Cardiac fibroblast (primary cell): ENCODE results near the gene GALNT18.

Experiments
- DNase-seq, 2 donors: peaks; one replicate each; pipeline versions ENCODE4 v3.0.0 to v3.0.0-alpha.2; 2010; ENCODE audit warnings: low read depth in 2 of 2
- H3K4me3 ChIP-seq, 2 donors: replicated peaks in 1 of 2; 1 replicate in 1 of 2; 2 replicates in 1 of 2; pipeline ENCODE4 v1.5.1; 2011; ENCODE audit warnings: low read depth in 2 of 2, low read length in 2 of 2, mild to moderate bottlenecking in 2 of 2, moderate library complexity in 1 of 2
- TF ChIP-seq, protein P1 (sequence below): IDR thresholded peaks from one replicate; pipeline ENCODE4 v1.5.1; 2011; ENCODE audit warnings: low read depth, mild to moderate bottlenecking, low read length, inconsistent platforms

GALNT18 gene

DNA sequence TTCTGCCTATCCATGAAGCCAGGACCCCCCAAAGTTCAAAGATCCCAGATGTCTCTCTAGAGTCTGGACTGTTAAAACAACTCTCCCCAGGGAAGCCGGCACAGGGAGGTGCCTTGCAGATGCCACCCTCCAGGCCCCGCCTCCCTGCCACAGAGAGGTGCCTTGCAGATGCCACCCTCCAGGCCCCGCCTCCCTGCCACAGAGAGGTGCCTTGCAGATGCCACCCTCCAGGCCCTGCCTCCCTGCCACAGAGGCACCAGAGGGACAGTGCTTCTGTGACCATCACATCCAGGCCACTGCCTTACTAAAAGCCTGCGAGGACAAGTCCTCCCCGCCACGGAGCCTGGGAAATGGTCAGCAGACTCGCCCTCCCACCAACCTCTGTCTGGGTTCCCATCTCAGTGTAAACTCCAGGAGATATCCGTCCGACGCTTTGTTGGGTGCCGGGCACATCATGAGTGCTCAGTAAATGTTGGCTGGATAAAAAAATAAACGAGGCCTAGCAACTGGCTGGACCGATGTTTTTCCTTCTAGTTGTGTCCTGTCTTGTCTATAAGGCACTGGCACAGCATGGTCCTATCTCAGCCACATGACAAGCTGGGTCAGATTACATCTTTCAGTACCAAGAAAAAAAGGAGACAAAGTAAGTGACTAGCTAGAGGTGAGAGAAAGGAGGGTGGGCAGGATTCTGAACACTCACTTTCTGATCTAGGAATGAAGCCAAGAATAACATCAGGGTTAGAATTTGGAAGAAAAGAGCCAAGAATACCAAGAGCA is 177.6 kb downstream of the GALNT18 start:
- DNase-seq: peak; percentile 7 to 38
- TF ChIP-seq, protein P1, sequence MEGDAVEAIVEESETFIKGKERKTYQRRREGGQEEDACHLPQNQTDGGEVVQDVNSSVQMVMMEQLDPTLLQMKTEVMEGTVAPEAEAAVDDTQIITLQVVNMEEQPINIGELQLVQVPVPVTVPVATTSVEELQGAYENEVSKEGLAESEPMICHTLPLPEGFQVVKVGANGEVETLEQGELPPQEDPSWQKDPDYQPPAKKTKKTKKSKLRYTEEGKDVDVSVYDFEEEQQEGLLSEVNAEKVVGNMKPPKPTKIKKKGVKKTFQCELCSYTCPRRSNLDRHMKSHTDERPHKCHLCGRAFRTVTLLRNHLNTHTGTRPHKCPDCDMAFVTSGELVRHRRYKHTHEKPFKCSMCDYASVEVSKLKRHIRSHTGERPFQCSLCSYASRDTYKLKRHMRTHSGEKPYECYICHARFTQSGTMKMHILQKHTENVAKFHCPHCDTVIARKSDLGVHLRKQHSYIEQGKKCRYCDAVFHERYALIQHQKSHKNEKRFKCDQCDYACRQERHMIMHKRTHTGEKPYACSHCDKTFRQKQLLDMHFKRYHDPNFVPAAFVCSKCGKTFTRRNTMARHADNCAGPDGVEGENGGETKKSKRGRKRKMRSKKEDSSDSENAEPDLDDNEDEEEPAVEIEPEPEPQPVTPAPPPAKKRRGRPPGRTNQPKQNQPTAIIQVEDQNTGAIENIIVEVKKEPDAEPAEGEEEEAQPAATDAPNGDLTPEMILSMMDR: no peak
- no peak overlapping the region for H3K4me3 ChIP-seq

DNA sequence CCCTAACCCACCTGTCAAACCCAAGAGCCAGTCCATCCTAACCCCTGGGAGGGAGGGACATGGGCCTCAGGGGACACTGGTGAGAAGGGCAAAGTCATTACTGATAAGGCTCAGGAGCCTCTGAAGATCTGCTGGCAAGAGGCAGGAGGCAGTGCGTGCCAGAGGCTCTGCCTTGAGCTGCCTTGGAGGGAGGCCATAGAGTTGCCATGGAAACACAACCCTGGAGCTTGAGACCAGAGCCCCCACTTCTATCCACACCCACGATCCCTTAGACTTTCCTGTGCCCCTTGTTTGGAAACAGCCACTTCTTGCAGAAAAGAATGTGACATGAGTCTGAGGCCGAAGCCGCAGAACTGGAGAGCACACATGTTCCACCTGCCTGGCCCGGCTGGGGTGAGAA is 179.0 kb downstream of the GALNT18 start:
- TF ChIP-seq, protein P1: no peak
- H3K4me3 ChIP-seq: no peak overlapping the region
- DNase-seq: no peak

DNA sequence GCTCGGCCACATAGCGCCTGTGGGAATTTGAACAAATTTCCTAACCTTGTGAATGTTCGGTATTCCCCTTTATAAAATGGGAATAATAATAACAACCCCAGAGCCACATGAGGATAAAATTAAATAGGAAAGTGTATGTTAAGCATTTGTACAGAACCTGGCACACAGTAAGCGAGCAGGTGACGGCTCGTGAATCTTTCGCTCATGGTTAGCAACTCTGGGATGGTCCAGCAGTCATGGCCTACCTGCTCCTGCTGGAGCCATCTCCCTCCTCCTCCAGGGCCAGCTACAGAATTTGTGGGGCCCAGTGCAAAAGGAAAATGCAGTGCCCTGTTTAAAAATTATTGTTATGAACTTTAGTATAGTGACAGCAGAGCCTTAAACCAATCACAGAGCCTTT is 180.3 kb downstream of the GALNT18 start:
- TF ChIP-seq, protein P1: no peak
- H3K4me3 ChIP-seq: no peak overlapping the region
- no peak for DNase-seq

DNA sequence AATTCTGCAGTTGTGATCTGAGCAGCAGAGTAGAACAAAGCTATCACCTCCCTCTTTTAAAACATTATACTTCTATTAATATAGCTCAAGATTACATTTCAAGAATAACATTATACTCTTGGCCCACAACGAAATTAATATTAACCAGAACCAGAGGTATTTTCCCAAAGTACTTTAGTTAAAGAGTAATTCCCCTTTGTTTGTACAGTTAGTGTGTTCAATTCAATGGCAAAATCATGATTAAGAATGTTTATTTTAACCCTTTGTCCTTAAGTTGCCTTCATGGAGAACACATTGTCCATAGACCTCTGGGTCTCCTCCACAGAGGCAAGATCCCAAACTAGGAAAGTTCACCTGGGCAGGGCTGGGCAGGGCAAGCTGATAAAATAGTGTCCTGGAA is 180.7 kb downstream of the GALNT18 start:
- TF ChIP-seq, protein P1: no peak
- no peak overlapping the region for H3K4me3 ChIP-seq
- DNase-seq: no peak

DNA sequence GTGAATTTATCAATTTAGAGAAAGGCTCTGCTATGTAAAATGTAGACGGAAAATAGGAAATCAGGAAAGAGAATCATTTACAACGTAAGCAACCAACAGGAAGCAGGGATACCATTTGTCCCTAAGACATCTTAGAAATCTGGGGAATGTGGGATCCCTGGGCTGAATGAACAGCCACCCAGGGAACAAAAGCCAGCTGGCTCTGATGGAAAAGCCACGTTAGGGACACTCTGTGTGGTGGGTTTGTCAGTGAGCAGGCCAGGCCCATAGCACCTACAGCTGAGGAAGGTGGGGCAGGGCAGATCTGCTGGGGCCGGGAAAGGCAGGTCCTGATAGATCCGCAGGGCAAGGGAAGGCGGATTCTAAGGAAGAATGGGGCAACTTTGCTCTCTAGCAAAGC is 181.7 kb downstream of the GALNT18 start:
- DNase-seq: no peak
- TF ChIP-seq, protein P1: no peak
- no peak overlapping the region for H3K4me3 ChIP-seq

DNA sequence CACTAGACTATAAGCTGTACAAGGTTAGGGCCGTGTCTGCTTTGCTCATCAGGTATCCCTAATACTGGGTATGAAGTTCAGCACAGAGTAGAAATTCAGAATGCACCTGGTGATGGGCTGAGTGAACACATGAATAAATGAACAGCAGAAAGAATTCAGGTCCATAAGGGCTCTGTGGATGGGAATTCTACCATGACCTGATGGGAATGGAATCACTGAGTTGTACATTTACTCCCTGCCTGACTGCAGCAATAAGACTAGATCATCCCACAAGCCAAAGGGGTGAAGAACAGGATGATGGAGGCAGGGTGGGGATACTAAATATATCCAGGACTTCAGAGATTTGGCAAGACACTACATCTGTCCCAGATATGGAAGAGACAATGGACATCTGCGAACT is 182.2 kb downstream of the GALNT18 start:
- TF ChIP-seq, protein P1: no peak
- H3K4me3 ChIP-seq: no peak overlapping the region
- no peak for DNase-seq
